Measurements from ENCODE around the gene ALPI.

- TF ChIP-seq, protein P1, sequence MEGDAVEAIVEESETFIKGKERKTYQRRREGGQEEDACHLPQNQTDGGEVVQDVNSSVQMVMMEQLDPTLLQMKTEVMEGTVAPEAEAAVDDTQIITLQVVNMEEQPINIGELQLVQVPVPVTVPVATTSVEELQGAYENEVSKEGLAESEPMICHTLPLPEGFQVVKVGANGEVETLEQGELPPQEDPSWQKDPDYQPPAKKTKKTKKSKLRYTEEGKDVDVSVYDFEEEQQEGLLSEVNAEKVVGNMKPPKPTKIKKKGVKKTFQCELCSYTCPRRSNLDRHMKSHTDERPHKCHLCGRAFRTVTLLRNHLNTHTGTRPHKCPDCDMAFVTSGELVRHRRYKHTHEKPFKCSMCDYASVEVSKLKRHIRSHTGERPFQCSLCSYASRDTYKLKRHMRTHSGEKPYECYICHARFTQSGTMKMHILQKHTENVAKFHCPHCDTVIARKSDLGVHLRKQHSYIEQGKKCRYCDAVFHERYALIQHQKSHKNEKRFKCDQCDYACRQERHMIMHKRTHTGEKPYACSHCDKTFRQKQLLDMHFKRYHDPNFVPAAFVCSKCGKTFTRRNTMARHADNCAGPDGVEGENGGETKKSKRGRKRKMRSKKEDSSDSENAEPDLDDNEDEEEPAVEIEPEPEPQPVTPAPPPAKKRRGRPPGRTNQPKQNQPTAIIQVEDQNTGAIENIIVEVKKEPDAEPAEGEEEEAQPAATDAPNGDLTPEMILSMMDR (IDR thresholded peaks at IDR 0.05; ENCODE audit: extremely low read depth in 1 of 2, insufficient read depth in 1 of 2, low read depth in 1 of 2, low read length in 2 of 2) = no peak
- TF ChIP-seq JUN (IDR thresholded peaks at IDR 0.05; ENCODE audit: borderline replicate concordance, insufficient read depth, insufficient read length, low read depth) (no peak), FOS (IDR thresholded peaks at IDR 0.05; ENCODE audit: borderline replicate concordance, insufficient read depth, low read length) (no peak), EZH2 (IDR thresholded peaks at IDR 0.05; ENCODE audit: borderline replicate concordance, low read depth, low read length, severe bottlenecking) (no peak)
Observed at GRCh38 chr2:232418056-232418455, 37.9 kb upstream of the ALPI start.

All from endothelial cell of umbilical vein (primary cell).